Measurements from ENCODE around the gene PHF13. TPM values are rescaled to one million over a fixed set of nuclear protein-coding genes. Genes with fewer than 3 reads are reported as not detected.

The PHF13 gene
- total and polyA plus RNA-seq, 2 donors (not counting 3 experiments of a cell fraction or from before 2014, with no cell fraction given), result 5.6 to 18.6 TPM

DNA sequence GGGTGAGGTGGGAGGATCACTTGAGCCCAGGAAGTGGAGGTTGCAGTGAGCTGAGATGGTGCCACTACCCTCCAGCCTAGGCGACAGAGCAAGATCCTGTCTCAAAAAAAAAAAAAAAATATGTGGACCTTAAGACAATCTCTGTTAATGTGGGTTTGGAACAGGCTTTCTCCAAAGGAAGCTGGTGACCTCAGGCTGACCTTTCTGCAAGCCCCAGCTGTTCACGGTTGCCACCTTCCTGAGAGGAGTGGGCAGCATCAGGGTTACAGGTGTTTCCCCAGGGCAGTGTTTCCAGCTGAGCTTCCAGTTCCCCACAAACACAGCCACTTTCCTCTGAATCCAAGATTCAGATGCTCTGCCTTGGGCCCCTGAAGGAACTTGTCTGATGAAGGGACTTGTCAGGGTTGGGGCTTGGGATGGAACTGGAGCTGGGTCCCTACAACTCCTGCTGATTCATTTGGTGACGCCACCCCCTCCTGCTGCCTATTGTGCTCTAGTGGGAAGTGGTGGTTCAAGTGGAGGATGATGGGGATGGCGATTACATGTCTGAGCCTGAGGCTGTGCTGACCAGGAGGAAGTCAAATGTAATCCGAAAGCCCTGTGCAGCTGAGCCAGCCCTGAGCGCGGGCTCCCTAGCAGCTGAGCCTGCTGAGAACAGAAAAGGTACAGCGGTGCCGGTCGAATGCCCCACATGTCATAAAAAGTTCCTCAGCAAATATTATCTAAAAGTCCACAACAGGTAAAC lies 31.8 kb upstream of the PHF13 start:
- Histone ChIP-seq H3K4me1 (ENCODE audit: control insufficient read depth, extremely low read depth, insufficient read depth, low read length) (peaks cover 14% of the 10 kb centered on the region), H3K9me1 (replicated peaks; ENCODE audit: control insufficient read depth, extremely low read depth, insufficient read depth, low read length) (no peaks in the 10 kb centered on the region), H3K36me3 (ENCODE audit: control insufficient read depth in 2 of 2, extremely low read depth in 1 of 2, insufficient read depth in 2 of 2, low read length in 2 of 2) (no peaks in the 10 kb centered on the region), H3K4me2 (ENCODE audit: insufficient read depth, low read length) (no peak overlapping the region), H4K20me1 (replicated peaks; ENCODE audit: control insufficient read depth, extremely low read depth, insufficient read depth, low read length) (no peaks in the 10 kb centered on the region), H3K9ac (replicated peaks; ENCODE audit: extremely low read depth, insufficient read depth, low read length) (no peak overlapping the region), H3K4me3 (replicated peaks in 1 of 3; ENCODE audit: insufficient read depth in 1 of 3, low read depth in 1 of 3, low read length in 3 of 3) (no peak overlapping the region), H3K79me2 (ENCODE audit: control insufficient read depth, insufficient read depth, low read length) (peaks cover 11% of the 10 kb centered on the region), H3K9me3 (replicated peaks; ENCODE audit: control insufficient read depth, insufficient read depth, low read length) (no peaks in the 10 kb centered on the region), H3K27me3 (ENCODE audit: control insufficient read depth in 2 of 2, insufficient read depth in 2 of 2, low read length in 2 of 2) (no peaks in the 10 kb centered on the region), H3K27ac (ENCODE audit: insufficient read depth, low read depth, low read length) (no peak overlapping the region), H2AFZ (ENCODE audit: low read depth, low read length) (no peak overlapping the region)
- DNase-seq (ENCODE audit: low read depth, low spot score) (no peak), FAIRE-seq (no peak)
- no TSS peak for BruUV-seq (replicated peaks)
- ChIA-PET POLR2A (no interaction called here), CTCF (interaction anchor here (0.7 to 0.9 kb wide), 2 partner anchors 27 to 31 kb away, joined by 3 read pairs; partner anchors contain the start of gene NOL9)
- dilution Hi-C loops (cut with MboI; ENCODE audit: extremely low pct_ligation_motif_present, low sequenced_read_pairs) (no loop called here), intact Hi-C loops (cut with micrococcal nuclease) (no loop called here)
- TF ChIP-seq, protein P1, sequence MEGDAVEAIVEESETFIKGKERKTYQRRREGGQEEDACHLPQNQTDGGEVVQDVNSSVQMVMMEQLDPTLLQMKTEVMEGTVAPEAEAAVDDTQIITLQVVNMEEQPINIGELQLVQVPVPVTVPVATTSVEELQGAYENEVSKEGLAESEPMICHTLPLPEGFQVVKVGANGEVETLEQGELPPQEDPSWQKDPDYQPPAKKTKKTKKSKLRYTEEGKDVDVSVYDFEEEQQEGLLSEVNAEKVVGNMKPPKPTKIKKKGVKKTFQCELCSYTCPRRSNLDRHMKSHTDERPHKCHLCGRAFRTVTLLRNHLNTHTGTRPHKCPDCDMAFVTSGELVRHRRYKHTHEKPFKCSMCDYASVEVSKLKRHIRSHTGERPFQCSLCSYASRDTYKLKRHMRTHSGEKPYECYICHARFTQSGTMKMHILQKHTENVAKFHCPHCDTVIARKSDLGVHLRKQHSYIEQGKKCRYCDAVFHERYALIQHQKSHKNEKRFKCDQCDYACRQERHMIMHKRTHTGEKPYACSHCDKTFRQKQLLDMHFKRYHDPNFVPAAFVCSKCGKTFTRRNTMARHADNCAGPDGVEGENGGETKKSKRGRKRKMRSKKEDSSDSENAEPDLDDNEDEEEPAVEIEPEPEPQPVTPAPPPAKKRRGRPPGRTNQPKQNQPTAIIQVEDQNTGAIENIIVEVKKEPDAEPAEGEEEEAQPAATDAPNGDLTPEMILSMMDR (IDR thresholded peaks at IDR 0.05; ENCODE audit: extremely low read depth in 1 of 2, insufficient read depth in 1 of 2, low read depth in 1 of 2, low read length in 2 of 2), result no peak
- no peak for TF ChIP-seq EZH2 (IDR thresholded peaks at IDR 0.05; ENCODE audit: borderline replicate concordance, low read depth, low read length, severe bottlenecking)
- no peak for TF ChIP-seq POLR2A (IDR thresholded peaks at IDR 0.05; ENCODE audit: low read depth, low read length)
- no peak for TF ChIP-seq POLR2AphosphoS5 (IDR thresholded peaks at IDR 0.05; ENCODE audit: insufficient read depth, low read depth, low read length)
- TF ChIP-seq, protein P2, sequence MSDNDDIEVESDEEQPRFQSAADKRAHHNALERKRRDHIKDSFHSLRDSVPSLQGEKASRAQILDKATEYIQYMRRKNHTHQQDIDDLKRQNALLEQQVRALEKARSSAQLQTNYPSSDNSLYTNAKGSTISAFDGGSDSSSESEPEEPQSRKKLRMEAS (IDR thresholded peaks at IDR 0.05; ENCODE audit: insufficient read depth, insufficient read length), result no peak
- TF ChIP-seq JUN (IDR thresholded peaks at IDR 0.05; ENCODE audit: borderline replicate concordance, insufficient read depth, insufficient read length, low read depth), result no peak
- no peak for TF ChIP-seq MYC (IDR thresholded peaks at IDR 0.05; ENCODE audit: low read depth, low read length)
- TF ChIP-seq GATA2 (IDR thresholded peaks at IDR 0.05; ENCODE audit: insufficient read depth, insufficient read length, low read depth, low read length), result no peak
- no peak for TF ChIP-seq FOS (IDR thresholded peaks at IDR 0.05; ENCODE audit: borderline replicate concordance, insufficient read depth, low read length)
